ENCODE results near the gene RBMX.

DNA sequence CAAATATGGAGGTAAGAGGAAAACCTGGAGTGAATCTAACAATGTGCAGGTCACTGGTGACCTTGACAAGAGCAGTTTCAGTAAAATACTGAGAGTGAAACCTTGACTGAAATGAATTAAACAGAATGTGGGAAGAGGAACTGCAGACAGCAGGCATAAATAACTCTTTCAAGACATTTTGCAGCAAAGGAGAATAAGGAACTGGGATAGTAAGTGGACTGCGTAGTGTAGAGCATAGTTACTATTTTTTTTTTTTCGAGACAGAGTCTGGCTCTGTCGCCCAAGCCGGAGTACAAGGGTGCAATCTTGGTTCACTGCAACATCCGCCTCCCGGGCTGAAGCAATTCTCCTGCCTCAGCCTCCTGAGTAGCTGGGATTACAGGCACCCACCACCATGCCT lies 24.0 kb downstream of the RBMX start:
- TF ChIP-seq EZH2 (IDR thresholded peaks at IDR 0.05; ENCODE audit: insufficient read depth, low read length): no peak
- TF ChIP-seq, protein P1, sequence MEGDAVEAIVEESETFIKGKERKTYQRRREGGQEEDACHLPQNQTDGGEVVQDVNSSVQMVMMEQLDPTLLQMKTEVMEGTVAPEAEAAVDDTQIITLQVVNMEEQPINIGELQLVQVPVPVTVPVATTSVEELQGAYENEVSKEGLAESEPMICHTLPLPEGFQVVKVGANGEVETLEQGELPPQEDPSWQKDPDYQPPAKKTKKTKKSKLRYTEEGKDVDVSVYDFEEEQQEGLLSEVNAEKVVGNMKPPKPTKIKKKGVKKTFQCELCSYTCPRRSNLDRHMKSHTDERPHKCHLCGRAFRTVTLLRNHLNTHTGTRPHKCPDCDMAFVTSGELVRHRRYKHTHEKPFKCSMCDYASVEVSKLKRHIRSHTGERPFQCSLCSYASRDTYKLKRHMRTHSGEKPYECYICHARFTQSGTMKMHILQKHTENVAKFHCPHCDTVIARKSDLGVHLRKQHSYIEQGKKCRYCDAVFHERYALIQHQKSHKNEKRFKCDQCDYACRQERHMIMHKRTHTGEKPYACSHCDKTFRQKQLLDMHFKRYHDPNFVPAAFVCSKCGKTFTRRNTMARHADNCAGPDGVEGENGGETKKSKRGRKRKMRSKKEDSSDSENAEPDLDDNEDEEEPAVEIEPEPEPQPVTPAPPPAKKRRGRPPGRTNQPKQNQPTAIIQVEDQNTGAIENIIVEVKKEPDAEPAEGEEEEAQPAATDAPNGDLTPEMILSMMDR (IDR thresholded peaks at IDR 0.05; ENCODE audit: insufficient read depth, low read depth, low read length): no peak

Data from astrocyte (in vitro differentiated cells and primary cell).